Myocyte (in vitro differentiated cells): ENCODE results near the gene CENPV. TPM values are rescaled to one million over a fixed set of nuclear protein-coding genes. Genes with fewer than 3 reads are reported as not detected.
"Not testable (repeated sequence)": the region's sequence is repeated elsewhere in the genome, so short reads cannot be mapped to it uniquely, and the experiment has no call there.

Experiments
- DNase-seq: peaks from one replicate; pipeline ENCODE4 v3.0.0-alpha.2; 2012; ENCODE audit warnings: low read depth
- polyA plus RNA-seq: library from polyadenylated mRNA; unstranded; fragments of >200 nt; gene quantifications from one replicate; pipeline ENCODE4 v1.2.1, GENCODE V29; 2012; ENCODE audit warnings: missing spikeins
- total RNA-seq: library from RNA; depleted of rRNA; stranded (reverse); fragments of >200 nt; gene quantifications from 2 replicates; pipeline ENCODE4 v1.2.3, GENCODE V29; 2014

CENPV gene
- 8.2 and 10.7 TPM in 2 replicates for total RNA-seq
- 15.6 TPM for polyA plus RNA-seq

GRCh38 chr17:16353317-16354174, at the start of gene CENPV:
Gene CENPV, minus strand, starts transcription at chr17:16353469. Its CDS starts 33 bp downstream, at chr17:16353436.
- DNase-seq = peak; percentile 22

GRCh38 chr17:16398270-16399267, 45.3 kb upstream of the CENPV start:
- DNase-seq = no peak

- peak; percentile 55 for DNase-seq
Measured at GRCh38 chr17:16396693-16397092, 43.4 kb upstream of the CENPV start.

- not testable (repeated sequence) for DNase-seq
Measured at GRCh38 chr17:16395887-16396286, 42.6 kb upstream of the CENPV start.

- DNase-seq = not testable (repeated sequence)
Measured at GRCh38 chr17:16392491-16392890, 39.2 kb upstream of the CENPV start.

- no peak for DNase-seq
Measured at GRCh38 chr17:16391451-16391850, 38.2 kb upstream of the CENPV start.

- DNase-seq = not testable (repeated sequence)
Measured at GRCh38 chr17:16386126-16386507, 32.8 kb upstream of the CENPV start.

- DNase-seq = no peak
Measured at GRCh38 chr17:16384557-16384956, 31.3 kb upstream of the CENPV start.

- DNase-seq = no peak
Measured at GRCh38 chr17:16383772-16384287, 30.6 kb upstream of the CENPV start.

- no peak for DNase-seq
Measured at GRCh38 chr17:16383216-16383615, 29.9 kb upstream of the CENPV start.

- no peak for DNase-seq
Measured at GRCh38 chr17:16381496-16381820, 28.2 kb upstream of the CENPV start.

- DNase-seq = peak; percentile 98
Measured at GRCh38 chr17:16380640-16381495, 27.6 kb upstream of the CENPV start, which contains the start of gene UBB. Gene UBB, plus strand, starts transcription at chr17:16381091. Its CDS starts 817 bp downstream, at chr17:16381908.

GRCh38 chr17:16379654-16380053, 26.4 kb upstream of the CENPV start:
- no peak for DNase-seq

- DNase-seq = no peak
Measured at GRCh38 chr17:16378636-16379282, 25.5 kb upstream of the CENPV start.

- DNase-seq = peak; percentile 35
Measured at GRCh38 chr17:16377941-16378341, 24.7 kb upstream of the CENPV start.

GRCh38 chr17:16374146-16374938, 21.1 kb upstream of the CENPV start:
- DNase-seq = no peak

GRCh38 chr17:16371742-16372141, 18.5 kb upstream of the CENPV start:
- DNase-seq = peak; percentile 86

GRCh38 chr17:16364625-16365024, 11.4 kb upstream of the CENPV start:
- DNase-seq = no peak
